SHP77 treated with DMSO at 0.1 percent for 48 hours (cell line): ENCODE results near the gene PTCH1.

ENCODE experiments used
- DNase-seq: peaks from one replicate; lab custom pipeline; 2025; lab: John Stamatoyannopoulos, UW

Gene PTCH1

DNA sequence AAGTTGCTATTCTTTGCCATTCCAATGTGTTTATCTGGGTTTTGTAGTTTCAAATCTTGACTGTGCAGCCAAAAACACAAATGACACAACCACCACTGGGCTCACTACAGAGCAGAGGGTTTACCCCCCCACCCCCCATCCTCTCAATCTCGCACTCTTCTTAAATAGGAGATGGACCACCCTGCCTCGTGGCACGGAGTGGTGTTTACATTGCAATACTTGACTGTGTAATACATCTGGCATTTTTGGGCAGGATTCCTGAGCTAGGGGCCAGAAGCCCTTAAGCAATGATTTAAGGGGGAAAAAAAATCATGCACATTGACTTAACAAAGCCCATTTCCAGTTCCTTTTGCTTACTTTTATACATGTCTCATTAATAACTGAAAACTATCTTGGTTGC lies 19.0 kb downstream of the PTCH1 start:
- no peak for DNase-seq

DNA sequence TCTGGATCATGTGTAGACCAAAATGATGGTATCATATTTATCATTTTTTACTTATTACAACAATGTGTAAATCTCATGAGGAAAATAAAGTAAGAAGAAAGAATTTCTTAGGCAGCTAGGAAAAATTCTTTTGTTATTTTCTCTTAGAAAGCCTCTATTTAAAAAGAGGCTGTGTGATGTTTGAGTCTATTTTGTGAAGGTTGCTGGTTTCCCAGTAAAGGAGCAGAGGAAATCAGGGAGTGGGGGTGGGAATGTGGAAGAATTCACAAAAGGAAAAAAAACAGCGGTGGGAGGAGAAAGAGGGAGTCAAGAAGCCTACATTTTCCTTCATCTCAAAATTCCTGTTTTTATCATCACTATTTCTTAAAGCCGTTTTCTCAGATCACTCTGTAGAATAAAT lies 20.1 kb downstream of the PTCH1 start:
- no peak for DNase-seq

DNA sequence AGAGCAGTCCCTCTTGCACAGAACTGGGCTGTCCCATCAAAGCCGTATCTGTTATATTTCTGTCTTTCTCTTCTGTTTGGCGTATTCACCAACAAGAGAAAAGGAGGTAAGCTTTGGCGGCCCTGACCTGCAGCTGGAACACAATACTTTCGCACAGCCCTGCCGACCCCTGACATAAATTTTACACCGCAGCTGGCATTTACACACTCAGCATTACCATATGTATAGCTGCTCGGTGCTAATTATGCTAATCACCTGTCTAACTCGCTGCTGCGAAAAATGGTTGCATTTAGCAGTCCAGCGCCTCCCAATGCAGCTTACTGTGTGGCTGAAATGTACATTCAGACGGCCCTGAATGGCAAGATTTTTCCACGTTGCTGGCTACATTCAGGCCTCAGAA lies 20.8 kb downstream of the PTCH1 start:
- DNase-seq, result no peak

DNA sequence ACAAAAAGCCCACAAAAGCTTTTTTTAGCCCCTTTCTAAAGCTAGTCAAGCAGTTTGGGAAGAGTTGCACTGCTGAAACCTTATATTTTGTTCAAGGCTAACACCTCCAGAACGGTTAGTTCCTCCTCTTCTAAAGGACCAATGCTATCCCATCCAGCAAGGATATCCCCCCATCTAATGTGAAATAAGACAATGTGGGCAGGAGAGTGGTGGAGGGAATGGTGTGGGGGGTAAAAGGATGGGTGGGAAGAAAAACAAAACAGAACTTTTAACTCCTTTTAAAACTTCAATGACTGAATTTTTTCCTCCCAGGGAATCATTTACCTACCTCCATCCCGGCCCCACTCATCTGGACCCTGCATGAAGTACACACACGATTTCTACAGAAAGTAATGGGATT lies 21.2 kb downstream of the PTCH1 start:
- DNase-seq, result no peak

DNA sequence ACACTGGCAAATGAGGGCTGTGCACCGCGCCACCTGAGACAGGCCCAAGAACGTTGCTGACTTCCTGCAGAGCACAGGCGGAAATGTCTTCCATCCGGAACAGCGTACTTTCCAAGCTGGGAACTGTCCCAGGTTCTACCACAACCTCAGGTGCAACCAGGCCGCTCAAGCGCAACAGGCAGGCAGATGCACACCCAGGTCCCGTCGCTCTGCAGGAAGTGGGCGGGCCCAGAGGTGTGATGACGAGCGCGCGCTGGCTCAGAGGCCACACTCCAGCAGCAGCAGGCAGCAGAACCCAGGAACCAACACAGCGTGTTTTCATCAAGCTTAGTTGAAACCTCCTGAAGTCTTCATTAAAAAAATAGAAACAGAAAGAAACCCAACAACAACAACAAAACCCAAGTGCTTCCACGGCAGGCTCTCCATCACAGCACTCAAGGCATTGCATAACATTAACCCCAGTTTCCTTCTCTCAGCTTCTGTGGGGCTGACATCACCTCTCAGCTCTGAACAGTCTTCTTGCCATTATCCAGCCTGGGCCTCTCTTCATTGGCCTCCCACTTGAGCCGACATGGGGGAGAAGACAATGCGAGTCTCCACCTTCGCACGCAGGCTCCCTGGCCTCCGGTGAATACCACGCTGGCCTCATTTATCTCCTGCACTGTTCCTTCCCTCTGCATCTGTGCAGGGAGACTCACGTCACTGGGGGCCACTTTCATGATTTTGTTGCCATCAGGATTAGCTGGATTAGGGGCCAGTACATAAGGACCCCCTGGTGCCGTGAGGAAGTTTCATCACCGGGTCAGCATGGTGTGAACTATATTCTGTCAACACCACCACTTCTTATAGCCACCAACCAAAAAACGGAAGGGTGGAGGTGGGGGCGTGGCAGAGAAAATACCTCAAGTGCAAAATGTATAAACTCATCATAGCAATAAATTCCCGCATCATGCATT lies 22.1 kb downstream of the PTCH1 start:
- peak; percentile 69 for DNase-seq

DNA sequence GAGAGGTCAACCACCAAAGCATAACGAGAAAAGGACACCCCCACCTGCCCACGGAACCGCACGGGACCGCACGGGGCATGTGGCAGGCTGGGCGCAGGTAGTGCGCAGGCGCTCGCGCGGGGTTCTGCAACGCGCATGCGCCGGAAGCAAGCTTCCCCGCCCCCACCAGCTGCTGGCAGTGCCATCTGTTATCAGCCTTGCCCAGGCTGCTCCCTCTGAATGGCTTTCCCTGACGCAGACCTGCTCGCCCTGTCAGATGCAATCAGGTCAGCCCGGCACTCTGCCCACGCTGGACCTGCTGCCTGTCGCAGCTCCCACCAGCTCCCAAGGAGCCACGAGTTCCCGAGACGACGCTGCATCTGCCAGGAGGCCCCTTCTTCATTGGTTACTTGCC lies 22.8 kb downstream of the PTCH1 start:
- DNase-seq, result peak; percentile 70

DNA sequence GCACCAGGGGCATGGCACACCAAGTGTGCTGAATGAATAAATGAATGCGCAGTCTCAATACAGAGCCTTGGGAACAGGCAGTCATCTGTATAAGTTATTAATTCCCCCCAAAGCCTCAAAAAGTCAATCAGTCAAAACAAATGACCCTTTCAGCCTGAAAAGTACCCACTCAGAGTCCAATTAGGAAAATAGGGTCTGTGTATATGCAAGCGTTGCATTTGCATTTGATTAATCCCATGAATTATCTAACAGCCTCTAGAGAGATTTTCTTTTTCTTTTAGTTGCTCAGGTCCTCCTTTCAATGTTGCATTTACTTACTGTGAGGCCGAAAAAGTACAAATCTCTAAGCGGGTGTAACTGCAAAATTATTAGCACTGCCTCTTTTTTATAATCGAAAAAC lies 23.4 kb downstream of the PTCH1 start:
- DNase-seq, result no peak

DNA sequence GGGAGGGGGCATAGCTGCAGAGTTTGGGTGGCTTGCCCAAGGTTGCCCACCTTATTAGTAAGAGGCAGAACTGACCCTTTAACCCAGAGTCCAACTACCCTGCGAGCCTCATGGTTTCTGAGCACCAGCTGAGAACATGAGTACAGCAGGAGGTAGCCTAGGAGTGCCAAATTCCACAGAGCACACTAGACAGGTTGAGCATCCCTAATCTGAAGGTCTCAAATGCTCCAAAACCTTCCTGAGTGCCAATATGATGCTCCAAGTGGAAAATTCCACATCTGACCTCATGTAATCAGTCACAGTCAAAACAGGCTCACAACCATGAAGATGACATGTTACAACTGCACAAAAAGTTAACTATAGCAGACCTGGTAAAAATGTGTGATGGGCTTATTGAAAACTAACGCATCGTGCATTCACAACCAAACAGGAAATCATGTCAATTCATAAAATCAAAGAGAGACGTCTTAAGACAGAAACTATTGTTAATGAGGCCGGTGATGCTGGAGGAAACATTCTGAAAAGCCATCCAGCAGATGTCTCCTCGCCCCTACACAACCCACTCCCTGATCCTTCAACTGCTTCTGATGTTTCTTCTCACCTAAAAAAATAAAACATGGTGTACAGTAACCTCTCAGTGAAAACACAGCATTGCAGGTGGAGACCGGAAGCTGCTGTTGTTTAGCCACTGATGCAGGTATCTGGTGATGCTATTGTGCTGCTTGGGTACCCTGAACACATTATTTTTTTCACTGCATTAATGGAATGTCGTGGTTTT lies 25.0 kb downstream of the PTCH1 start:
- no peak for DNase-seq

DNA sequence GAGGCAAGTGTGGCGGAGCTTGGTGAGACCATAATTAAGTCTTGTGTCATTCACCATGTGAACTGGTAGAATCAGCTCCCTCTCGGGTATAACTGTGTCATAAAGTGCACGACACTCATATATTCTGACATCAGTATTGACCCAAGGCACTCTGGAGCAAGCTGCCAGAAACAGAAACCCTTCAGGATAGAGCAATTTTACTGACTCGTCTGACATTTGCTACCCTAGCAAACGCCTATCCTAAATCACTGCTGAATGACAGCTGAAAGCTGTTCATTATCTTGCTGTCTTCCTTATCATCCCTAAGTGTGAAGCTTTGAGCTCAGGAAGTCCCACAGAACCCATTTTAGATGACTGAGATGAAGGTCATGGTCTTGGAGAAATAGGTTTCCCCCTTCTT lies 27.8 kb downstream of the PTCH1 start:
- DNase-seq, result no peak

DNA sequence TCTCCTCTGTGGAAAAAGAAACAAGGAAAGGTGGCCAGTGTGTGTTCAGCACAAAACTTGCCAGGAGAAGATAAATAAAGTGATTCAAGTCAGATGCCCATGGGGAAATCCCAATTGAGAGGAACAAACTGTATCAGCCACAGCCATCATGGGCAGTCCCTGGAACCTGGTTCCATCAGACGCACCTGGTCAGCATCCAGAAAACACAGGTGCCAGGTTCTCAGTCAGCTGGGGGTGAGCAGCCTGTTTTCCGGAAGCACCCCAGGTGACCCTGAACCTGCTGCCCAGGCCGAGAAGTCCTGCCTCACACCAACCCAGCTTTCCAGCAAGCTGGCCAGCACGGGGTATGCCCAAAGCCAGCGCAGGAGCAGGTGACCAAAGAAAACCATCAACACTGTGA lies 30.5 kb downstream of the PTCH1 start:
- DNase-seq, result no peak

DNA sequence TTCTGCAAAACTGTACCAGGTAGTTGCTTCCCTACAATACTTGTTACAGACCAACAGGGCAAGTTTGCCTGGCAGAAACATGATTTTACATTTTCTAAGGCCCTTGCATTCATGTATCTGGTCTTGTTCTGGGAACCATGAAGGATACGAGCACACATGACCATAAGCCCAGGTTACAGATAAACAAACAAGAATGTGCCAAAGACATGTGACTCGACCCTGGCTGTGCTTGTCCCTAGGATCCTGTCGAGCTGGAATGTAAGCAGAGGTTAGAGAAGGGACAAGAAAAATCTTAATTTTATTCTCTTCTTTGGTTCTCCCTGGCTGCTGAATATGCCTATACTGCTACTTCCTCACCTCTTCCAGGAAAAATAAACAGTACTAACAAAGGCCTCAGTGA lies 32.5 kb downstream of the PTCH1 start:
- DNase-seq, result no peak

DNA sequence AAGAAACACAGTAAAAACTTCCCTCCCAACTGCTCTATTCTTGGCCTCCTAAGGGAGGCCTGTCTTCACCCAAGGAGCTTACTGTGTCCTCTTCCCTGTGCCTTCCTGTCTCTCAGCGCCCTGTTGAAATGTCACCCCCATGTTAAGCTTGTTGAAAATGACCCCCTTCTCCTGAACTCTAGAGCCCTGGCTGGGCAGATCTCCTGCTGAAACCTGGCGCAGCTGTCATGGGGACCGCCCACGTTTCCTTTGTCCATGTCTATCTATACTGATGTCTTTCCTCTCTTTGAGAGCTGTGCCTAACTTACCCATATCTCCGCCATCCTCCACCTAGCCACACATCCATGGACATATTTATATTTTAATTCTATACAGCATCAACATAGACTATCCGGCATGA lies 33.3 kb downstream of the PTCH1 start:
- no peak for DNase-seq

DNA sequence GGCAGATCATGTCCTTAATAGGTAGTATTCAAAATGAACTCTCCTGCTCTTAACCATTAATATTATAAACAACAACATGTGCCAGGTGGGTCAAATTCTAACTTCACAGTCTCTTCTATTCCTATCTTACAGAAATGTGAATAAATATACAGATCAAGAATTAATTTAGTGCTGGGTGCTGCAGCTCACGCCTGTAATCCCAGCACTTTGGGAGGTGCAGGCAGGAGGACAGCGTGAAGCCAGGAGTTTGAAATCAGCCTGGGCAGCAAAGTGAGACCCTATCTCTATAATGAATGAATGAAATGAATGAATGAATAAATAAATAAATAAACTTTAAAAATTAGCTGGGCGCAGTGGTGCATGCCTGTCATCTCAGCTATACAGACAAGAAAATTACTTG lies 34.1 kb downstream of the PTCH1 start:
- DNase-seq, result no peak

DNA sequence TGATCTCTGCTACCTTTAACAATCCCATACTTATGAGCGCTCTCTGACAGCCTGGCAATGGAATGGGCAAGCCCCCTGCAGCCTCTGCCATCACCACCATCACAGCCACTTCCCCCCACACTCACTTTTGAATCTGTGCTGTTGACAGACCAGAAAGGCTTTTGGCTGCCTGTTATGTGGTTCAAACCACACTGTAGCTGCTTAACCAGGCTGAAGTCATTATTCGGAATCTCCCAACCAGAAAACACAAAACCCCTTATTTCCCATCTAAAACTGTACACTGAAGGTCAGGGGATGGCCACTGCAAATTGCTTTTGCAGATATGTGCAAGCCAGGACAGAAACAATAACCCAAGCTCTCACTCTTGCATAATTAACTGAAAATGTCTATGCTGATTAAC lies 35.8 kb downstream of the PTCH1 start:
- DNase-seq, result no peak

DNA sequence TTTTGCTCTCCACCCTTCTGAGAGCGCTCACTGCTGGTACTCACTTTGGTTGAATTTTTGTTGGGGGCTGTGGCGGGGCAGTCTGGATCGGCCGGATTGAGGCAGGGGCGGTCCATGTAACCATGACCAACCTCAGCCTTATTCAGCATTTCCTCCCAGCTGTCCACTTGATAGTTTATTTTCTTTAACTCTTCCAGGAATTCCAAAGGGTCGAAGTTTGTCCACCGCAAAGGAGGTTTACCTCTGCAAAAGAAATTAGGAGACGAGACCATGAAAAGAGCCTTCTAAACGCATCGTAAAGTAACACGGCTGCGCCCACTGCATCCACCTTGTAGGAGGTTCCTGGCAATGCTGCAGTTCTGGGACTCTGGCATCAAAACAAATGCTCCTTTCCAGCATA lies 36.4 kb downstream of the PTCH1 start:
- no peak for DNase-seq

DNA sequence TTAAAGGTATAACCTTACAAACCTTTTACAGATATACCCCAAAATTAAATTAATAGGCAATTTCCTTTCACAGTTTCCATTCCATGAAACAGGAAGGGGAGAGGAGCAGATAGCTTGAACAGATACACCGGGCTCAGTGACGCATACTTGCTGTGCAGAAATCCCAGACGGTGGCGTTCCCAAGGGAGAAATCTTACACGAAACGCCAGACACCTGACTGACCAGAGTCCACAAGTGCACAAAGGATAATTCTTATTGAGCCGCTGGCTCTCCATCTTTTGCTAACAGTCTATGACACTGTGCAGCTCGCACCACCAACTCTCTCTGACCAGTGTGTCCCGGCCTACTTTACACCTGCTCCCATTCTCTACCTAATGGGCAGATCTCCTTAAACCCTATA lies 37.4 kb downstream of the PTCH1 start:
- no peak for DNase-seq

DNA sequence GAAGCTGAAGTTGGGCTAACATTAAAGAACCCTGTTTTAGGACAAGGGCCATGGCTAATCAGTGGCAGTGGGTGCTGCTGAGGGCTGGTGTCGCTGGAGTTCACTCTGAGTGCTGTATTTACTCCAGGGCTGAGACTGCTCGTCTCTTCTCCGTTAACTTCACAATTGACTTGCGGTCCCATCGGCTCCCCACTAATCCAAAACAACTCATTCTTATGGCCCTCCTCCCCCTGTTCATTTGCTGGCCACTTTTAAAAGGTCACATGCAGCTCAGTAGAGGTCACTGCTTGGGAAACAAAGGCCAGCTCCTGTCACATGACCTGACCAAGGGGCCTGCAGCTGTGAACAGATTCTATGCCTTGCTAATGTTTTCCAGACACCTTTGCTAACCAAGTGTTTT lies 38.4 kb downstream of the PTCH1 start:
- DNase-seq, result no peak

DNA sequence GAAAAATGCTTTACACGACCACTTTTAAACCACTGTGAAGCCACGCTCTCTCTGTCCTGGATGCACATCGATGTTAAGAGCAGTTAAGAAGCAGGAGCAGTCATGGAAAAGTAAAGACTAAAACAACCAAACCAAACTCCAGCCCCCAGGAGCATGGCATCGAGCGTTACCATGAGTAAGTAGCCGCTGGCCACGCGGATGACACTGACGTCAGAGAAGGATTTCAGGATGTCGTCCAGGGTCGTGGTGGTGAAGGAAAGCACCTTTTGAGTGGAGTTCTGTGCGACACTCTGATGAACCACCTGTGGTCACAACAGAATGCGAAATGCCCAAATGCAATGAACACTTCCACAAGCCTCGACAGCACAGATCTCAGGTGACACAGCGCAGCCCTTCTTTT lies 38.9 kb downstream of the PTCH1 start:
- DNase-seq, result no peak

DNA sequence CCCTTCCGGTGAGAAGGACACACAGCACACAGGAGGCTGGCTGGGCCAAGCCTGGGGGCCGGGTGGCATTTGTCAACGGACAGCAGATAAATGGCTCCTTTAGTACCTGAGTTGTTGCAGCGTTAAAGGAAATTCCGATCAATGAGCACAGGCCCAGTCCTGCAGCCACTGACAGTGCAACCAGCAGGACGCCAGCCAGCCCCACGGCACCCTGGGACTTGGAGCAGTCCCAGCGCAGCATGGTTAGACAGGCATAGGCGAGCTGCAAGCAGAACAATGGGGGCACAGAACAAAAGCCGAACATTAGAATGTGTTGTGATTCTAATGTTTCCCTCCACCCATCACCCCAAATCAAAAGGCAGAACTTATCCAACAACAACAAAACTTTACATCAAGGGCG lies 39.3 kb downstream of the PTCH1 start:
- no peak for DNase-seq

DNA sequence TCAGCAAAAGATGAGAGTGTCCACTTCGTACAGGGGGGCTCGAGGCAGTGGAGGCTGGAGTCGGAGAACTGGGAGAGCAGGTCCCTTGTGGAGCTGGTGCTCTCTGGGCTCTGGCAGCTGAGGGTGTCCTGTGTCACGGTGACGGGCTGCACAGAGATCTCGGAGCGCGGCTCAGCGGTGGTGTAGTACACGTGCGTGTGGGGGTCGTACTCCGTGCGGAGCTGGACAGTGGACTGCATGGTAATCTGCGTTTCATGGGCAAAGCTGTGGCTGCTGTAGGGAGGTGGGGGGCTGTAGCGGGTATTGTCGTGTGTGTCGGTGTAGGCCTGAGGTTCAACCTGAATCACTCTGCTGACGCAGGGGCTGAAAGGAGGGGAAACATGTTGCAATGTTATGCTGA lies 48.0 kb downstream of the PTCH1 start:
- DNase-seq, result no peak

DNA sequence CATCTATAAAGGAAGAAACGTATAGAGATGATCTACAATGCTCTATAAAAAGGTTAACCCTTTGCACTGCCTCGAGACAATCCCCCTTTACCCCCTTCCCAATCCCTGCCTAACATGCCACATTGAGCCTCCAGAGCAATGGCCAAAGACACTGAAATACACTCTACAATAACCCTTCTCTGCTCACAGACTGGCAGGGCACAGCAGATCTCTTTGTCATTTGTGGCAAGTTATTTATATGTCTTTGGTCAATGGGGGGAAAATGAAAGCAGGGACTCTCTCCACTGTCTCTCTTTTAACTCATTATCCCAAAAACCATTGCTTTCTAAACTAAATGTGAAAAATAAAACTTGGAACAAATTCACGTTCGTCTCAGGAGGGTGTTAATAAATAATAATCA lies 51.7 kb downstream of the PTCH1 start:
- no peak for DNase-seq

DNA sequence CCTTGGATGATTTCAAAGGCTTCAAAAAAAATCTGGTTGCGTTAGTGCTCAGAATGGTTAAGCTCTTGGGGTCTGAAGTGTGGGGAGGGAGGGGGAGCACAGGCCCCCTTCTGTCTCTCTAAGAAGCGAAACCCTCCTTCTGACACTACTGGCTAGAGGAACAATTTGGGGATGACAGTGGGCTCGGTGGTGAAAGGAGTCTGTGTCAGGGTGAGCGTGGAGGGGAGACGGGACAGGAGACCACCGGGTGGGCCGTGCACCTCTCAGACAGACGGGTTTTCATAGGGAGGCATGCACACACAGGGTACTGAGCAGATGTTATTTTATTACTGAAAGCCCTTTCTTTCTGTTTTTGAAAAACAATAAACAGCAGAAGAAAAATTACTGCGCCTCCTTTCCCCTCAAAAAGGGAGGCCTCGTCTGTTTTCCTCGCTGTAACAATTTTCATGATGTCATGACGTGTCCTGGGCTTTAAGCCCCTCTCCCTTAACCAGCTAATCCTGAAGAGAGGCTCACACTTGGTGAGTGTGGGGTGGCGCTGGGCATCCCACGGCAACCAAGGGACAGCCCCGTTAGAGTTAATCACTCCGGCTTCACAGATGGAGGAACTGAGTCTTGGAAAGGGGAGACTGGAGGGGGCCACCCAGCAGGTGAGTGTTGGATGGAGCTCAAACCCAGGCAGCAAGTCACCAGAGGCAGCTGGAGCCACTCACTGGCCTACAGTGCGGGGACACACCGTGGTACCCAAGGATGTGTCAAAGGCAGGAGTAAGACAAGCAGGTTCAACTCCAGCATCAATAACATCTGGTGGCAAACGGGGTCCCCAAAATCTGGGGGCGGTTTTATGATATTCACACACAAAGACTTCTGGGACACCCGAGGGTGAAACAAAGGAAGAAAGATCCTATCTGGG lies 53.4 kb downstream of the PTCH1 start:
- DNase-seq, result no peak
